ENCODE data around the gene NCAPD3. TPM values are rescaled to one million over a fixed set of nuclear protein-coding genes. Genes with fewer than 3 reads are reported as not detected.

Gene NCAPD3
- total RNA-seq, 4 donors from 2014 or later = 6.2 to 9.6 (median 8.8) TPM

DNA sequence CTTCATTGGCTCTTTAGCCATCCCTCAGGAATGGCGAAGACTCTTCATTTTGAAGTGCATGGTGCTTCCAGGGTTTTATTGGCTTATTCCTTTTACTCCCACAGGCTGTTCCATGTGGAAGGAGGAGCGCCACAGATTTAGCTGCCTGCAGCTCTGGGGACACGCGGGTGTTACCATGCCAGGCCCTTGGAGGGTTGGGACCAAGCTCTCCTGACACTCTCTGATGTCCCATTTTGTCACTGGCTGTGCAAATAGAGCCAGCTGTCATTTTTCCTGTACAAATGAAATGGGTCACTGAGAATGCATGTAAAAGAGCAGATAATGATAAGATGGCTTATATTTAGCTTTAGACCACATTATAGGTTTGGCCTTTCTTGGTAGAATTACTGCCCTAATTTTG, 20.1 kb upstream of the NCAPD3 start:
- Histone ChIP-seq H3K4me3 (no peak overlapping the region), H3K27ac (replicated peaks in 1 of 4) (no peak overlapping the region), H3K4me1 (no peaks in the 10 kb centered on the region), H3K36me3 (peaks cover 58 to 100% (median 99%) of the 10 kb centered on the region in 4 donors), H3K27me3 (no peaks in the 10 kb centered on the region), H3K9me3 (no peaks in the 10 kb centered on the region)
- no peak for TF ChIP-seq POLR2A (IDR thresholded peaks at IDR 0.05; ENCODE audit: low read depth)
- no peak for TF ChIP-seq POLR2AphosphoS5 (IDR thresholded peaks at IDR 0.05)
- TF ChIP-seq CTCF (IDR thresholded peaks at IDR 0.05) = no peak
- no peak for TF ChIP-seq EP300 (IDR thresholded peaks at IDR 0.05)
- no peak for DNase-seq (ENCODE audit: extremely low spot score)
- intact Hi-C loops (cut with DNase I) = no loop called here
- 95% methylated on average over 4 of the region's 4 CpGs for WGBS

GRCh38 chr11:134242376-134242775, 18.6 kb upstream of the NCAPD3 start:
- Histone ChIP-seq H3K4me3 (no peak overlapping the region), H3K9me3 (no peaks in the 10 kb centered on the region), H3K27ac (replicated peaks in 1 of 4) (no peak overlapping the region), H3K4me1 (no peaks in the 10 kb centered on the region), H3K27me3 (no peaks in the 10 kb centered on the region), H3K36me3 (peaks cover 49 to 100% (median 95%) of the 10 kb centered on the region in 4 donors)
- TF ChIP-seq POLR2AphosphoS5 (IDR thresholded peaks at IDR 0.05) (no peak), EP300 (IDR thresholded peaks at IDR 0.05) (no peak), POLR2A (IDR thresholded peaks at IDR 0.05; ENCODE audit: low read depth) (no peak), CTCF (IDR thresholded peaks at IDR 0.05) (no peak)
- no peak for DNase-seq (ENCODE audit: extremely low spot score)
- intact Hi-C loops (cut with DNase I) = no loop called here
- WGBS = 85% methylated on average over 9 of the region's 9 CpGs

DNA sequence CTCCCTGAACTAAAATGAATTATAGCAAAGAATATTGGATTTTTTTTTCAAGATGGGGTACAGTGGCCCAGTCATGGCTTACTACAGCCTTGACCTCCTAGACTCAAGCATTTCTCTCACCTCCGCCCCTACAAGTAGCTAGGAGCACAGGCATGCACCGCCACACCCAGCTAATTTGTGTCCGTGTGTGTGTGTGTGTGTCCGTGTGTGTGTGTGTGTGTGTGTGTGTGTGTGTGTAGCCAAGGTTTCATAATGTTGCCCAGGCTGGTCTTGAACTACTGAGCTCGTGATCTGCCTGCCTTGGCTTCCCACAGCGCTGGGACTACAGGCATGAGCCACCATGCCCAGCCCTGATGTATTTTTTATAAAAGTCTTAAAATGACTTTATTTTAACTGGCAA, 16.8 kb upstream of the NCAPD3 start:
- no peak for TF ChIP-seq EP300 (IDR thresholded peaks at IDR 0.05)
- TF ChIP-seq POLR2AphosphoS5 (IDR thresholded peaks at IDR 0.05) = no peak
- no peak for TF ChIP-seq CTCF (IDR thresholded peaks at IDR 0.05)
- no peak for TF ChIP-seq POLR2A (IDR thresholded peaks at IDR 0.05; ENCODE audit: low read depth)
- Histone ChIP-seq H3K9me3 (no peaks in the 10 kb centered on the region), H3K36me3 (peaks cover 49 to 100% (median 83%) of the 10 kb centered on the region in 4 donors)

DNA sequence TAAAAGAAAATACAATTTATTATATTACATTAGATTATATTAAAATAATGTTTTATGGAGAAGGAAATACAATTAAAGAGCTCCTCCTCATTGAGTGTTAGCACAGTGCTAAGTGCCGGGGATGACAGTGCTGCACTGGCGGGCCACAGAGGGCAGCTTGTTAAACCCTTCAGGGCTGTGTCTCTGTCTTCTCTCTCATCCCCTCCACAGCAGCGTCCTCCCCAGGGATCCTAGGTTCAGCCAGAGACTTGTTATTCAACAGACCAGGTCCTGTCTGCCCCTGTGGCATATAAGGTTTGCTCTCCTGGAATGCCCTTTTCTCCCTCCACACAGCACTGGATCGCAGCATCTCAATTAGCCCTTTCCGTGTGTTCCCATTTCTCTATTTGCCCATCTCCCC, 15.2 kb upstream of the NCAPD3 start:
- intact Hi-C loops (cut with DNase I) = no loop called here
- Histone ChIP-seq H3K9me3 (no peaks in the 10 kb centered on the region), H3K27ac (replicated peaks in 1 of 4) (no peak overlapping the region), H3K36me3 (peaks cover 48 to 97% (median 76%) of the 10 kb centered on the region in 4 donors), H3K27me3 (no peaks in the 10 kb centered on the region), H3K4me3 (no peak overlapping the region), H3K4me1 (no peaks in the 10 kb centered on the region)
- DNase-seq (ENCODE audit: extremely low spot score) = no peak
- 98% methylated on average over 5 of the region's 5 CpGs for WGBS
- TF ChIP-seq EP300 (IDR thresholded peaks at IDR 0.05) = no peak
- no peak for TF ChIP-seq CTCF (IDR thresholded peaks at IDR 0.05)
- no peak for TF ChIP-seq POLR2AphosphoS5 (IDR thresholded peaks at IDR 0.05)
- TF ChIP-seq POLR2A (IDR thresholded peaks at IDR 0.05; ENCODE audit: low read depth) = no peak

More for the DNA sequence above, 16.8 kb upstream of the NCAPD3 start:
- no peak for DNase-seq (ENCODE audit: extremely low spot score)
- Histone ChIP-seq H3K4me3 (no peak overlapping the region), H3K27ac (replicated peaks in 1 of 4) (no peak overlapping the region), H3K27me3 (no peaks in the 10 kb centered on the region), H3K4me1 (no peaks in the 10 kb centered on the region)
- 79% methylated on average over 6 of the region's 6 CpGs for WGBS
- intact Hi-C loops (cut with DNase I) = no loop called here

GRCh38 chr11:134237557-134237922, 13.8 kb upstream of the NCAPD3 start:
- 82% methylated on average over 11 of the region's 11 CpGs for WGBS
- H3K27ac ChIP-seq (replicated peaks in 1 of 4) = no peak overlapping the region
- H3K27me3 ChIP-seq = no peaks in the 10 kb centered on the region
- intact Hi-C loops (cut with DNase I) = no loop called here
- peaks cover 38 to 83% (median 62%) of the 10 kb centered on the region in 4 donors for H3K36me3 ChIP-seq
- no peak overlapping the region for H3K4me3 ChIP-seq
- H3K9me3 ChIP-seq = no peaks in the 10 kb centered on the region
- TF ChIP-seq POLR2A (IDR thresholded peaks at IDR 0.05; ENCODE audit: low read depth) = no peak
- TF ChIP-seq POLR2AphosphoS5 (IDR thresholded peaks at IDR 0.05) = no peak
- no peak for TF ChIP-seq CTCF (IDR thresholded peaks at IDR 0.05)
- no peak for TF ChIP-seq EP300 (IDR thresholded peaks at IDR 0.05)
- DNase-seq (ENCODE audit: extremely low spot score) = no peak
- H3K4me1 ChIP-seq = peaks cover 0 to 2% (median under 1%) of the 10 kb centered on the region in 4 donors

Measured in esophagus muscularis mucosa (tissue), 4 donors.